ENCODE results near the gene NDUFS3.

GRCh38 chr11:47603295-47603694 lies 24.4 kb downstream of the NDUFS3 start:
- TF ChIP-seq POLR2A (IDR thresholded peaks at IDR 0.05) (no peak), CTCF (IDR thresholded peaks at IDR 0.05 in 4 of 5, conservative IDR thresholded peaks at IDR 0.05 in 1 of 5) (no peak)

Measured in gastrocnemius medialis (tissue), 4 donors.